Tibial nerve (tissue), 4 donors: Measurements from ENCODE around the gene ZFHX2. TPM values are rescaled to one million over a fixed set of nuclear protein-coding genes. Genes with fewer than 3 reads are reported as not detected.

ENCODE experiments used
- DNase-seq, 2 donors: peaks; one replicate each; pipeline ENCODE4 v3.0.0-alpha.2; 2019; ENCODE audit warnings: low spot score in 2 of 2
- H3K27ac ChIP-seq, 4 donors: fragments of 200-600 bp; sonication (generic) in 3 of 4; one replicate each; pipeline ENCODE4 v1.5.1; 2017 to 2019; ENCODE audit warnings: mild to moderate bottlenecking in 1 of 4
- H3K27me3 ChIP-seq, 2 donors: fragments of 200-600 bp; sonication (generic) in 1 of 2; one replicate each; pipeline versions ENCODE4 v1.5.1 to v1.6.0; 2017 to 2019
- H3K36me3 ChIP-seq, 3 donors: fragments of 200-600 bp; sonication (generic); one replicate each; pipeline ENCODE4 v1.5.1; 2018 to 2019
- H3K4me1 ChIP-seq, 4 donors: fragments of 200-600 bp; sonication (generic) in 3 of 4; one replicate each; pipeline ENCODE4 v1.5.1; 2017 to 2019
- H3K4me3 ChIP-seq, 4 donors: fragments of 200-600 bp; sonication (generic) in 3 of 4; one replicate each; pipeline ENCODE4 v1.5.1; 2017 to 2019; ENCODE audit warnings: mild to moderate bottlenecking in 1 of 4, moderate library complexity in 1 of 4
- H3K9me3 ChIP-seq, 4 donors: fragments of 200-600 bp; sonication (generic) in 3 of 4; one replicate each; pipeline ENCODE4 v1.5.1; 2017 to 2019
- EP300 ChIP-seq, 2 donors: sonication (generic); formaldehyde crosslinking; IDR thresholded peaks; one replicate each; pipeline ENCODE4 v1.6.1; 2017; ENCODE audit warnings: antibody characterized with exemption in 2 of 2, mild to moderate bottlenecking in 1 of 2
- POLR2A ChIP-seq, 2 donors: fragments of 450-650 bp; IDR thresholded peaks; one replicate each; pipeline ENCODE4 v1.6.1; 2017; ENCODE audit warnings: antibody characterized with exemption in 2 of 2, mild to moderate bottlenecking in 2 of 2, moderate library complexity in 2 of 2
- WGBS, 2 donors: methylation state at CpG; one replicate each; pipeline ENCODE4 v1.1.5; 2018; 5-methylcytosine and 5-hydroxymethylcytosine counted together
- total RNA-seq, 4 donors: library from RNA; depleted of rRNA; stranded (reverse); fragments of >200 nt; gene quantifications; one replicate each; pipeline ENCODE4 v1.1.0, GENCODE V29; 2016
- TF ChIP-seq, protein P1 (sequence below), 5 experiments: fragments of 200-600 bp in 3 of 5; fragments of 450-650 bp in 2 of 5; sonication (generic) in 3 of 5; IDR thresholded peaks; one replicate each; pipeline ENCODE4 v1.5.1; 2016 to 2019; ENCODE audit warnings: antibody characterized with exemption in 5 of 5, mild to moderate bottlenecking in 3 of 5, moderate library complexity in 2 of 5

Gene ZFHX2
- total RNA-seq, 4 donors from 2014 or later, result 2.1 to 3.9 (median 2.6) TPM

DNA sequence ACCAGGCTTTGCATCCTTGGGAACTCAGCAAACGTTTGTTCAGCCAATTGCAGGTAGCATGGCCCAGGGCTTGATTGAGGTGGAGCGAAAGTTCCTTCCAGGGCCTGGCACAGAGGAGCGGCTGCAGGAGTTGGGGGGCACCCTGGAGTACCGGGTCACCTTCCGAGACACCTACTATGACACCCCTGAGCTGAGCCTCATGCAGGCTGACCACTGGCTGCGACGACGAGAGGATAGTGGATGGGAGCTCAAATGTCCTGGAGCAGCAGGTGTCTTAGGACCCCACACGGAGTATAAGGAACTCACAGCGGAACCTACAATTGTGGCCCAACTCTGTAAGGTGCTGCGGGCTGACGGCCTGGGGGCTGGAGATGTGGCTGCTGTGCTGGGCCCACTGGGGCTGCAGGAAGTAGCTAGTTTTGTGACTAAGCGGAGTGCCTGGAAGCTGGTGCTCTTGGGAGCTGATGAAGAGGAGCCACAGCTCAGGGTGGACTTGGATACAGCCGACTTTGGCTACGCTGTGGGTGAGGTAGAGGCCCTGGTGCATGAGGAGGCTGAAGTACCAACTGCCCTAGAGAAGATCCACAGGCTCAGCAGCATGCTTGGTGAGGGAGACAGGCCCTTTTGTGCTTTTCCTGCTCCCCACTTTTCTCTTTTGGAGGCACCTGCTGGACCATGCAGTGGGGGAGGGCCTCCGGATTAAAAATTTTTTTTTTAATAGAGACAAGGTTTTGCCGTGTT is 5.3 kb upstream of the ZFHX2 start:
- TF ChIP-seq POLR2A (IDR thresholded peaks at IDR 0.05) (no peak), EP300 (IDR thresholded peaks at IDR 0.05) (no peak)
- TF ChIP-seq, protein P1, sequence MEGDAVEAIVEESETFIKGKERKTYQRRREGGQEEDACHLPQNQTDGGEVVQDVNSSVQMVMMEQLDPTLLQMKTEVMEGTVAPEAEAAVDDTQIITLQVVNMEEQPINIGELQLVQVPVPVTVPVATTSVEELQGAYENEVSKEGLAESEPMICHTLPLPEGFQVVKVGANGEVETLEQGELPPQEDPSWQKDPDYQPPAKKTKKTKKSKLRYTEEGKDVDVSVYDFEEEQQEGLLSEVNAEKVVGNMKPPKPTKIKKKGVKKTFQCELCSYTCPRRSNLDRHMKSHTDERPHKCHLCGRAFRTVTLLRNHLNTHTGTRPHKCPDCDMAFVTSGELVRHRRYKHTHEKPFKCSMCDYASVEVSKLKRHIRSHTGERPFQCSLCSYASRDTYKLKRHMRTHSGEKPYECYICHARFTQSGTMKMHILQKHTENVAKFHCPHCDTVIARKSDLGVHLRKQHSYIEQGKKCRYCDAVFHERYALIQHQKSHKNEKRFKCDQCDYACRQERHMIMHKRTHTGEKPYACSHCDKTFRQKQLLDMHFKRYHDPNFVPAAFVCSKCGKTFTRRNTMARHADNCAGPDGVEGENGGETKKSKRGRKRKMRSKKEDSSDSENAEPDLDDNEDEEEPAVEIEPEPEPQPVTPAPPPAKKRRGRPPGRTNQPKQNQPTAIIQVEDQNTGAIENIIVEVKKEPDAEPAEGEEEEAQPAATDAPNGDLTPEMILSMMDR (IDR thresholded peaks at IDR 0.05), result no peak
- WGBS, 2 donors, result 51 to 56% methylated on average over 16 to 17 of the region's 17 CpGs
- Histone ChIP-seq H3K27ac (peak overlapping the region; percentile 87 to 99 (median 98)), H3K27me3 (no peaks in the 10 kb centered on the region), H3K4me1 (peaks cover 0 to 37% (median 13%) of the 10 kb centered on the region in 4 donors), H3K9me3 (no peaks in the 10 kb centered on the region), H3K4me3 (peak overlapping the region; percentile 76 to 96 (median 90)), H3K36me3 (peaks cover 0 to 33% (median 0%) of the 10 kb centered on the region in 3 donors)
- no peak for DNase-seq

DNA sequence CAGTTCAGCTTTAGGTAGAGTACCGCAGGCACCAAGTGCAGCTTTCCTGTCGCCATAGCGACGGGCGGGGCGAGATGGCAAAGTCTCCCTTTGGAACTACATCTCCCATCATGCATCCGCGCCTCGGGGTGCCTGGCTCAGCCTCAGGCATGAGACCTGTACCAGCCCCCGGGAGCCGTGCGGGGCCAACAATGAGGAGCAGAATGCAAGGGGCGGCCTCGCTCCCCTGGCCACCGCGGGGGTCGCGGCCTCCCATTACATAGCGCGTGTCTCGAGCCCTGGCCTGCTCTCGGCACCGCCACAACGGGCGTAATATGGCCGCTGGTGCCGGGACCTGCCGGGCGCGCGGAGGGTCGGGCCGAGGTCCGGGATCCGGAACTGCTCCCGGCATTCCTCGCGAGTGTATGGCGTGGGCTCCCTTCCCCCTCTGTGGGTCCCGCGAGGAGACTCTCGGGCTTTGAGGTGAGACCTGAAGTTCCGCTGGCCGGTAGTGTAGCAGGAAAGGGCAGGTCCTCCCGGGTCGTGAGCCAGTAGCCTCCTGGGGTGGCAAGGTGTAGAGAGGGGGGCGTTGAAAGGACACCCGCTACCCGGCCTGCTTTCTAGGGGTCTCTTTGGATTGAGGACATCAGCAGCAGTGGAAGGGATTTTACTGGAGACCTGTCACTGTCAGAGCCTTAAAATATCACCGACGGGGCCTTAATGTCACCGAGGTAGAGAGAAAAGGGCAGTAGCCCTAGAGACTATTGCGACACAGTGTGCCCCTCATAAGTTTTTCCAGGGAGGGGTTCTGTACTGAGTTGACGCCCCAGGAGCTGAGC is 4.5 kb upstream of the ZFHX2 start, which contains the start of gene THTPA:
THTPA (plus strand) TSS at position 390 of the 818 bp plus-strand sequence. CDS start 487 bp downstream, outside the sequence.
- H3K27me3 ChIP-seq, result no peaks in the 10 kb centered on the region
- DNase-seq, result peak; percentile 80 to 90
- peak in 1 of 2 donors; percentile 38 for TF ChIP-seq POLR2A (IDR thresholded peaks at IDR 0.05)
- TF ChIP-seq, protein P1 (IDR thresholded peaks at IDR 0.05), result peak in 1 of 5 experiments; percentile 35
- TF ChIP-seq EP300 (IDR thresholded peaks at IDR 0.05), result peak in 1 of 2 donors; percentile 82
- H3K4me1 ChIP-seq, result peaks cover 0 to 41% (median 16%) of the 10 kb centered on the region in 4 donors
- H3K36me3 ChIP-seq, result peaks cover 0 to 25% (median 0%) of the 10 kb centered on the region in 3 donors
- peak within 1 kb of the TSS; percentile 76 to 96 (median 90) for H3K4me3 ChIP-seq
- 1 to 2% methylated on average over 25 to 46 of the region's 54 CpGs for WGBS, 2 donors
- H3K27ac ChIP-seq, result peak within 1 kb of the TSS; percentile 87 to 99 (median 98)
- H3K9me3 ChIP-seq, result no peaks in the 10 kb centered on the region

DNA sequence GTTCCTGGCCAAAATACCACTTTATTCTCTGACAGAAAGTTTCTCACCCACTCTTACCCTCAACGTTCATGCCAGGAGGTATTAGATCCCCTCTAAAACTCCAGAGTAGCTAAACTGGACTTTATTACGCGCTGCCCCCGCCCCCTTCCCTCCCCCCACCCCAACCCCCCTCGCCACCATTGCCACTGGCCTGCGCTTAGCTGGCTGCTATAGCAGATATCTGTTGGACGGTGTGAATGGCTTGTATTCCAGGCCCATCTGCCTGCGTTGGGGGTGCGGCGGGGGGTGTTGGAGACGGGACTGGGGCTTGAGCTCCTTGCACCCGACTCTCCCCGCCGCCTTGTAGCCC is 3.9 kb upstream of the ZFHX2 start:
- TF ChIP-seq EP300 (IDR thresholded peaks at IDR 0.05), result no peak
- no peak for TF ChIP-seq POLR2A (IDR thresholded peaks at IDR 0.05)
- TF ChIP-seq, protein P1 (IDR thresholded peaks at IDR 0.05), result no peak
- peak overlapping the region; percentile 76 to 96 (median 90) for H3K4me3 ChIP-seq
- H3K36me3 ChIP-seq, result peaks cover 0 to 22% (median 0%) of the 10 kb centered on the region in 3 donors
- H3K27me3 ChIP-seq, result no peaks in the 10 kb centered on the region
- 1% methylated on average over 7 to 14 of the region's 14 CpGs for WGBS, 2 donors
- DNase-seq, result no peak
- peaks cover 0 to 47% (median 16%) of the 10 kb centered on the region in 4 donors for H3K4me1 ChIP-seq
- H3K9me3 ChIP-seq, result no peaks in the 10 kb centered on the region
- H3K27ac ChIP-seq, result peak overlapping the region; percentile 87 to 99 (median 98)

DNA sequence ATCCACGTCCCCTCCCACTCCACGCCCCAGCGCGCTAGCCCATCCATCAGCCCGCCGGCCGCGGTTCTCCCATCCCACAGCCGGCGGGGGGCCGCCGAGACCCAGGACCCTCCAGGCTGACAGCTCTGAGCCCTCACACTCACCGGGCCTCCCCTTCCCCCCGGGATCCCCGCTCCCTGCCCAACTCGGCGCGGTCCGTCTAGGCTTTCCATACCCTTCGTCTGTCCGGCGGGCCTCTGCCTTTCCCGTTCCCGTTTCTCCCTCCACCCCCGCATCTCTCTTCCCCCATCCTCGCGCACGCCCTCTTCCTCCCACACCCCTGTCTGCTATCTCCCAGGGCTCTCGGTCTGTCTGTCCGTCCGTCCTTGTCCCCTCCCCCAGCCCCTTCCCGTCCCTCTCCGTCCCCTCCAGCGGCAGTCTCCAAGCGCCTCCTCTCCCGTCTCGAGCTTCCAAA is 726 bp downstream of the ZFHX2 start:
- Histone ChIP-seq H3K4me1 (peaks cover 0 to 34% (median 8%) of the 10 kb centered on the region in 4 donors), H3K27ac (peak overlapping the region; percentile 2 to 76 (median 52)), H3K4me3 (peak overlapping the region; percentile 35 to 70 (median 52)), H3K9me3 (no peaks in the 10 kb centered on the region), H3K27me3 (no peaks in the 10 kb centered on the region), H3K36me3 (no peaks in the 10 kb centered on the region)
- TF ChIP-seq, protein P1 (IDR thresholded peaks at IDR 0.05), result no peak
- TF ChIP-seq POLR2A (IDR thresholded peaks at IDR 0.05), result no peak
- no peak for TF ChIP-seq EP300 (IDR thresholded peaks at IDR 0.05)
- no peak for DNase-seq
- 1 to 3% methylated on average over 36 to 37 of the region's 37 CpGs for WGBS, 2 donors
